NT2/D1 (cell line): ENCODE data around the gene TGFBI.

Source experiments
- YY1 ChIP-seq: IDR thresholded peaks from 2 replicates; pipeline ENCODE4 v1.6.1; 2011; ENCODE audit not compliant: insufficient read length, insufficient read depth
- ZNF274 ChIP-seq: IDR thresholded peaks from 2 replicates; pipeline ENCODE4 v1.6.1; 2011; ENCODE audit warnings: mild to moderate bottlenecking, low read depth, low read length

GRCh38 chr5:136086783-136087566 is 58.2 kb downstream of the TGFBI start:
- TF ChIP-seq ZNF274 (no peak), YY1 (no peak)
